GM18858 (cell line): ENCODE measurements around the gene FXYD3.

Experiments
- ATAC-seq: cut with Tn5 transposase; IDR thresholded peaks from one replicate; pipeline ENCODE4 v1.9.1; 2021; ENCODE audit not compliant: unreplicated experiment

FXYD3 gene

GRCh38 chr19:35105411-35106290 lies 10.0 kb upstream of the FXYD3 start:
- ATAC-seq = no peak

- ATAC-seq = no peak
Observed at GRCh38 chr19:35106291-35106583, 9.4 kb upstream of the FXYD3 start.

- ATAC-seq = no peak
Observed at GRCh38 chr19:35106898-35107541, 8.6 kb upstream of the FXYD3 start.

GRCh38 chr19:35107545-35107944 lies 8.1 kb upstream of the FXYD3 start:
- no peak for ATAC-seq

GRCh38 chr19:35108730-35109129 lies 6.9 kb upstream of the FXYD3 start:
- ATAC-seq = no peak

- no peak for ATAC-seq
Observed at GRCh38 chr19:35109395-35110112, 6.1 kb upstream of the FXYD3 start.

GRCh38 chr19:35110974-35111373 lies 4.6 kb upstream of the FXYD3 start:
- no peak for ATAC-seq

GRCh38 chr19:35112995-35113688 lies 2.5 kb upstream of the FXYD3 start:
- ATAC-seq = no peak

GRCh38 chr19:35114353-35115176 lies 1.1 kb upstream of the FXYD3 start:
- ATAC-seq = no peak

GRCh38 chr19:35116072-35116801 lies 614 bp downstream of the FXYD3 start:
- no peak for ATAC-seq

- ATAC-seq = no peak
Observed at GRCh38 chr19:35117116-35117515, 1.5 kb downstream of the FXYD3 start.

GRCh38 chr19:35117799-35118198 lies 2.2 kb downstream of the FXYD3 start:
- no peak for ATAC-seq

GRCh38 chr19:35118268-35119020 lies 2.8 kb downstream of the FXYD3 start:
- no peak for ATAC-seq

GRCh38 chr19:35119091-35119490 lies 3.5 kb downstream of the FXYD3 start:
- ATAC-seq = no peak

GRCh38 chr19:35119578-35120155 lies 4.0 kb downstream of the FXYD3 start:
- no peak for ATAC-seq

GRCh38 chr19:35120492-35120891 lies 4.9 kb downstream of the FXYD3 start:
- no peak for ATAC-seq

GRCh38 chr19:35120898-35121297 lies 5.3 kb downstream of the FXYD3 start:
- no peak for ATAC-seq

GRCh38 chr19:35122687-35123551 lies 7.3 kb downstream of the FXYD3 start:
- ATAC-seq = no peak
